HEK293 (cell line): ENCODE results near the gene ERBIN.
"Not testable (repeated sequence)": the region's sequence is repeated elsewhere in the genome, so short reads cannot be mapped to it uniquely, and the experiment has no call there.

Experiments used
- CTCF ChIA-PET: fragments of 350-600 bp; formaldehyde crosslinking; extraction: SDS; loops from one replicate; lab custom pipeline; 2021; ENCODE audit warnings: antibody characterized with exemption; lab: Yijun Ruan, JAX
- POLR2A ChIA-PET: fragments of 300-600 bp; formaldehyde crosslinking; extraction: SDS; loops from one replicate; lab custom pipeline; 2020; ENCODE audit warnings: antibody characterized with exemption, inconsistent platforms; lab: Yijun Ruan, JAX
- H3K27ac ChIP-seq: fragments of 200-500 bp; sonication (Bioruptor generic); 2 replicates; pipeline ENCODE4 v1.5.1; 2014; ENCODE audit warnings: low read depth, low read length, control low read depth, inconsistent platforms; ENCODE audit errors: extremely low read depth
- H3K36me3 ChIP-seq, 2 experiments: fragments of 200-500 bp in 1 of 2; sonication (Bioruptor generic) in 1 of 2; 1 replicate in 1 of 2; 2 replicates in 1 of 2; pipeline ENCODE4 v1.5.1; 2014 to 2017; ENCODE audit warnings: inconsistent platforms in 2 of 2, low read length in 2 of 2; ENCODE audit not compliant: control insufficient read depth in 2 of 2, insufficient read depth in 1 of 2
- H3K4me1 ChIP-seq: fragments of 200-500 bp; sonication (Bioruptor generic); 2 replicates; pipeline ENCODE4 v1.5.1; 2014; ENCODE audit warnings: mild to moderate bottlenecking, low read length, inconsistent platforms; ENCODE audit not compliant: control insufficient read depth, insufficient read depth
- H3K4me3 ChIP-seq: 2 replicates; pipeline ENCODE4 v1.5.1; 2011; ENCODE audit warnings: low read depth, mild to moderate bottlenecking, control low read depth, low read length, moderate library complexity
- H3K9me3 ChIP-seq: fragments of 200-500 bp; sonication (Bioruptor generic); 2 replicates; pipeline ENCODE4 v1.5.1; 2014; ENCODE audit warnings: low read depth, low read length, inconsistent platforms; ENCODE audit not compliant: control insufficient read depth, insufficient read depth
- EGR2 ChIP-seq: fragments of 450-650 bp; formaldehyde crosslinking; IDR thresholded peaks from 2 replicates; pipeline ENCODE4 v1.5.1; 2016; ENCODE audit warnings: low read depth, missing biosample characterization, missing genetic modification characterization
- GLIS1 ChIP-seq: fragments of 450-650 bp; formaldehyde crosslinking; IDR thresholded peaks from 2 replicates; pipeline ENCODE4 v1.5.1; 2016; ENCODE audit warnings: missing biosample characterization, missing genetic modification characterization
- GLIS2 ChIP-seq: fragments of 450-650 bp; formaldehyde crosslinking; IDR thresholded peaks from 2 replicates; pipeline ENCODE4 v1.5.1; 2016; ENCODE audit warnings: missing biosample characterization, missing genetic modification characterization
- KLF1 ChIP-seq: fragments of 450-650 bp; formaldehyde crosslinking; IDR thresholded peaks from 2 replicates; pipeline ENCODE4 v1.5.1; 2016; ENCODE audit warnings: missing biosample characterization, missing genetic modification characterization
- PRDM1 ChIP-seq: fragments of 450-650 bp; formaldehyde crosslinking; IDR thresholded peaks from 2 replicates; pipeline ENCODE4; 2016; ENCODE audit warnings: missing biosample characterization, missing genetic modification characterization
- REPIN1 ChIP-seq: fragments of 450-650 bp; formaldehyde crosslinking; IDR thresholded peaks from 2 replicates; pipeline ENCODE4 v1.5.1; 2017; ENCODE audit warnings: missing biosample characterization, missing genetic modification characterization, low read depth
- SP3 ChIP-seq: fragments of 450-650 bp; formaldehyde crosslinking; IDR thresholded peaks from 2 replicates; pipeline ENCODE4 v1.5.1; 2016; ENCODE audit warnings: missing biosample characterization, missing genetic modification characterization
- ZBTB11 ChIP-seq: fragments of 450-650 bp; formaldehyde crosslinking; conservative IDR thresholded peaks from 2 replicates; pipeline ENCODE4 v1.5.1; 2016; ENCODE audit warnings: low read depth, missing biosample characterization, missing genetic modification characterization
- ZEB2 ChIP-seq: fragments of 450-650 bp; formaldehyde crosslinking; IDR thresholded peaks from 2 replicates; pipeline ENCODE4 v1.5.1; 2016; ENCODE audit warnings: missing biosample characterization, missing genetic modification characterization
- ZFHX2 ChIP-seq: fragments of 450-650 bp; formaldehyde crosslinking; conservative IDR thresholded peaks from 2 replicates; pipeline ENCODE4 v1.5.1; 2016; ENCODE audit warnings: missing biosample characterization, missing genetic modification characterization
- ZNF175 ChIP-seq: fragments of 450-650 bp; formaldehyde crosslinking; IDR thresholded peaks from 2 replicates; pipeline ENCODE4 v1.5.1; 2016; ENCODE audit warnings: missing biosample characterization, missing genetic modification characterization
- ZNF513 ChIP-seq: fragments of 450-650 bp; IDR thresholded peaks from 2 replicates; pipeline ENCODE4 v1.5.1; 2018; ENCODE audit warnings: missing biosample characterization, missing genetic modification characterization
- ZNF561 ChIP-seq: fragments of 450-650 bp; IDR thresholded peaks from 2 replicates; pipeline ENCODE4 v1.5.1; 2018; ENCODE audit warnings: missing biosample characterization, missing genetic modification characterization, borderline replicate concordance
- ZNF623 ChIP-seq: fragments of 450-650 bp; formaldehyde crosslinking; IDR thresholded peaks from 2 replicates; pipeline ENCODE4 v1.5.1; 2016; ENCODE audit warnings: missing biosample characterization, missing genetic modification characterization
- ZNF629 ChIP-seq: fragments of 450-650 bp; formaldehyde crosslinking; IDR thresholded peaks from 2 replicates; pipeline ENCODE4 v1.5.1; 2017; ENCODE audit warnings: missing biosample characterization, missing genetic modification characterization
- ZNF76 ChIP-seq: fragments of 450-650 bp; formaldehyde crosslinking; IDR thresholded peaks from 2 replicates; pipeline ENCODE4; 2016; ENCODE audit warnings: low read depth, missing biosample characterization, missing genetic modification characterization, borderline replicate concordance
- ZSCAN23 ChIP-seq: fragments of 450-650 bp; formaldehyde crosslinking; IDR thresholded peaks from 2 replicates; pipeline ENCODE4 v1.5.1; 2016; ENCODE audit warnings: missing biosample characterization, missing genetic modification characterization
- ZSCAN30 ChIP-seq: fragments of 450-650 bp; IDR thresholded peaks from 2 replicates; pipeline ENCODE4 v1.5.1; 2018; ENCODE audit warnings: missing biosample characterization, mild to moderate bottlenecking, missing genetic modification characterization, moderate library complexity

The ERBIN gene

GRCh38 chr5:65926276-65926783, at the start of gene ERBIN:
TSS of gene ERBIN (plus strand) at chr5:65926575. CDS start at chr5:65992719, 66,144 bp downstream.
- Histone ChIP-seq H3K27ac (peak within 1 kb of the TSS; percentile 100), H3K9me3 (no peaks in the 10 kb centered on the region), H3K4me3 (peak within 1 kb of the TSS; percentile 98), H3K4me1 (peaks cover 10% of the 10 kb centered on the region), H3K36me3 (no peaks in the 10 kb centered on the region)
- ChIA-PET CTCF (interaction anchor here (0.6 kb wide), 1 partner anchor 96 kb away, joined by 3 read pairs; no protein-coding TSS in a partner anchor), POLR2A (interaction anchor here (0.5 to 1.5 kb wide), 6 partner anchors 64 to 727 kb away, joined by 3 to 6 read pairs (median 4); partner anchors contain the start of gene NLN)
- TF ChIP-seq SP3 (tag by site-specific recombination) (no peak), PRDM1 (tag by site-specific recombination) (peak; percentile 34), ZNF175 (no peak), ZEB2 (tag by site-specific recombination) (peak; percentile 28), GLIS1 (tag by site-specific recombination) (peak; percentile 31), ZNF623 (no peak), ZSCAN23 (tag by site-specific recombination) (no peak), REPIN1 (tag by site-specific recombination) (no peak), ZBTB11 (peak; percentile 92), ZNF76 (tag by site-specific recombination) (no peak), KLF1 (tag by site-specific recombination) (no peak), EGR2 (tag by site-specific recombination) (peak; percentile 86), ZNF561 (tag by site-specific recombination) (peak; percentile 34; the same call in 1 of the 2 replicates), ZFHX2 (peak; percentile 82), GLIS2 (tag by site-specific recombination) (peak; percentile 4; the same call in 1 of the 2 replicates)

GRCh38 chr5:65876970-65877369, 49.4 kb upstream of the ERBIN start:
- POLR2A ChIA-PET, result no interaction called here
- CTCF ChIA-PET, result interaction anchor here (0.6 kb wide), 2 partner anchors 55 to 476 kb away, joined by 3 to 4 read pairs; no protein-coding TSS in a partner anchor
- TF ChIP-seq EGR2 (tag by site-specific recombination) (0 out of 2 replicates have a peak, but pooled peaks have one; percentile 30), ZNF629 (tag by site-specific recombination) (no peak), ZSCAN30 (tag by site-specific recombination) (no peak), ZNF513 (tag by site-specific recombination) (peak; percentile 93)

GRCh38 chr5:65879668-65880256, 46.6 kb upstream of the ERBIN start:
- CTCF ChIA-PET, H3K4me1 ChIP-seq, POLR2A ChIA-PET, H3K36me3 ChIP-seq, H3K27ac ChIP-seq, H3K9me3 ChIP-seq, H3K4me3 ChIP-seq: not testable (repeated sequence)

More at GRCh38 chr5:65876970-65877369, 49.4 kb upstream of the ERBIN start:
- H3K36me3 ChIP-seq, result no peaks in the 10 kb centered on the region
- no peak overlapping the region for H3K4me3 ChIP-seq
- no peaks in the 10 kb centered on the region for H3K9me3 ChIP-seq
- peaks cover 4% of the 10 kb centered on the region; the same call in 1 of the 2 replicates for H3K4me1 ChIP-seq
- H3K27ac ChIP-seq, result no peak overlapping the region
